GM12878 (cell line): ENCODE measurements around the gene PDGFD. TPM values are rescaled to one million over a fixed set of nuclear protein-coding genes. Genes with fewer than 3 reads are reported as not detected.

Experiments
- ATAC-seq: fragments of 200-7000 bp; cut with Tn5 transposase; 3 replicates; pipeline ENCODE4 v1.9.1; 2020; ENCODE audit warnings: mild to moderate bottlenecking, moderate library complexity
- BruUV-seq: library from RNA; stranded (reverse); fragments of 400-500 nt; replicated peaks from 2 replicates; lab custom pipeline; 2021; lab: Mats Ljungman, UMichigan
- CTCF ChIA-PET: fragments of 300-600 bp; sonication (Branson Sonifier 250); formaldehyde crosslinking; extraction: SDS; loops from one replicate; lab custom pipeline; 2021; ENCODE audit warnings: inconsistent platforms; lab: Yijun Ruan, JAX
- POLR2A ChIA-PET: fragments of 350-600 bp; formaldehyde crosslinking; extraction: SDS; loops from one replicate; lab custom pipeline; 2021; ENCODE audit warnings: inconsistent platforms; lab: Charles Lee
- RAD21 ChIA-PET: fragments of 300-600 bp; sonication (Branson Sonifier 250); formaldehyde crosslinking; loops from one replicate; lab custom pipeline; 2023; ENCODE audit warnings: antibody characterized with exemption; ENCODE audit not compliant: unreplicated experiment; lab: Charles Lee
- SMC1A ChIA-PET: fragments of 300-600 bp; sonication (Branson Sonifier 250); formaldehyde crosslinking; loops from one replicate; lab custom pipeline; 2023; ENCODE audit not compliant: unreplicated experiment, uncharacterized antibody; lab: Charles Lee
- DNase-seq: peaks from one replicate; pipeline ENCODE4 v3.0.0-alpha.2; 2011; ENCODE audit warnings: low read depth, low spot score
- FAIRE-seq: peaks from 3 replicates; lab custom pipeline; 2011; peaks lifted over from hg19 to GRCh38; lab: Jason Lieb, UNC
- H2AFZ ChIP-seq: 2 replicates; pipeline ENCODE4 v1.6.0; 2011; ENCODE audit warnings: low read depth, low read length, control low read depth; ENCODE audit not compliant: control insufficient read depth
- H3K27ac ChIP-seq: 2 replicates; pipeline ENCODE4 v1.5.1; 2011; ENCODE audit warnings: control low read depth; ENCODE audit not compliant: control insufficient read depth, insufficient read depth
- H3K27me3 ChIP-seq, 2 experiments: replicated peaks in 1 of 2; 2 replicates each; pipeline versions ENCODE4 v1.6.0 to v1.6.1; 2011; ENCODE audit warnings: low read length in 1 of 2; ENCODE audit not compliant: control insufficient read depth in 2 of 2, insufficient read depth in 2 of 2
- H3K36me3 ChIP-seq, 2 experiments: 2 replicates each; pipeline ENCODE4 v1.5.1; 2011; ENCODE audit warnings: low read length in 1 of 2; ENCODE audit not compliant: control insufficient read depth in 2 of 2, insufficient read depth in 2 of 2
- H3K4me1 ChIP-seq: 2 replicates; pipeline ENCODE4 v1.6.1; 2011; ENCODE audit warnings: mild to moderate bottlenecking, low read length, moderate library complexity, mixed read lengths; ENCODE audit not compliant: control insufficient read depth, insufficient read depth
- H3K4me2 ChIP-seq: 2 replicates; pipeline ENCODE4 v1.6.0; 2011; ENCODE audit warnings: control low read depth; ENCODE audit not compliant: control insufficient read depth, insufficient read depth
- H3K4me3 ChIP-seq: fragments of 200-600 bp; sonication (generic); 2 replicates; pipeline ENCODE4 v1.5.1; 2016
- H3K79me2 ChIP-seq: 2 replicates; pipeline ENCODE4 v1.6.0; 2011; ENCODE audit warnings: low read length; ENCODE audit not compliant: control insufficient read depth, insufficient read depth
- H3K9ac ChIP-seq: 2 replicates; pipeline ENCODE4 v1.8.0; 2011; ENCODE audit warnings: low read length, control low read depth, mixed read lengths; ENCODE audit not compliant: control insufficient read depth, insufficient read depth
- H3K9me3 ChIP-seq: replicated peaks from 3 replicates; pipeline ENCODE4 v1.5.1; 2011; ENCODE audit warnings: mild to moderate bottlenecking, low read length; ENCODE audit not compliant: control insufficient read depth, insufficient read depth
- H4K20me1 ChIP-seq: 2 replicates; pipeline ENCODE4 v1.6.0; 2011; ENCODE audit not compliant: control insufficient read depth, insufficient read depth
- ATF7 ChIP-seq: fragments of 450-650 bp; IDR thresholded peaks from 2 replicates; pipeline ENCODE4 v1.6.1; 2016; ENCODE audit warnings: low read depth, mild to moderate bottlenecking
- BHLHE40 ChIP-seq, 2 experiments: fragments of 450-650 bp in 1 of 2; IDR thresholded peaks; 2 replicates each; pipeline ENCODE4 v1.6.1; 2011 to 2017; ENCODE audit warnings: low read depth in 2 of 2, borderline replicate concordance in 1 of 2, improper control_type of control experiment in 1 of 2, low read length in 1 of 2, mild to moderate bottlenecking in 1 of 2
- CBX3 ChIP-seq: fragments of 200-600 bp; sonication (generic); IDR thresholded peaks from 2 replicates; pipeline ENCODE4 v1.6.1; 2016; ENCODE audit warnings: low read depth, borderline replicate concordance
- FOXM1 ChIP-seq: IDR thresholded peaks from 2 replicates; pipeline ENCODE4 v1.6.1; 2012; ENCODE audit warnings: low read depth, mild to moderate bottlenecking, inconsistent platforms, low read length, moderate library complexity
- IRF4 ChIP-seq: IDR thresholded peaks from 2 replicates; pipeline ENCODE4 v1.6.1; 2011; ENCODE audit warnings: low read depth, low read length
- KAT2A ChIP-seq: conservative IDR thresholded peaks from 2 replicates; pipeline ENCODE4 v1.6.1; 2011; ENCODE audit warnings: low read depth, low read length; ENCODE audit not compliant: control insufficient read depth
- MEF2A ChIP-seq: IDR thresholded peaks from 2 replicates; pipeline ENCODE4 v1.6.1; 2011; ENCODE audit warnings: low read depth, mild to moderate bottlenecking, low read length, moderate library complexity; ENCODE audit not compliant: insufficient read depth
- NFYA ChIP-seq: IDR thresholded peaks from 2 replicates; pipeline ENCODE4 v1.6.1; 2011; ENCODE audit warnings: low read depth, mild to moderate bottlenecking, low read length, improper control_type of control experiment, borderline replicate concordance
- PAX5 ChIP-seq: IDR thresholded peaks from 2 replicates; pipeline ENCODE4 v1.6.1; 2011; ENCODE audit warnings: low read depth, low read length, borderline replicate concordance
- POLR2A ChIP-seq: IDR thresholded peaks from 2 replicates; pipeline ENCODE4 v1.6.1; 2011; ENCODE audit warnings: low read depth, mild to moderate bottlenecking, low read length
- RB1 ChIP-seq: fragments of 450-650 bp; formaldehyde crosslinking; IDR thresholded peaks from 2 replicates; pipeline ENCODE4 v1.6.1; 2017; ENCODE audit warnings: mild to moderate bottlenecking, borderline replicate concordance
- RELB ChIP-seq: fragments of 450-650 bp; IDR thresholded peaks from 2 replicates; pipeline ENCODE4 v1.6.1; 2017; ENCODE audit warnings: low read depth, mild to moderate bottlenecking, moderate library complexity
- SMARCA5 ChIP-seq: fragments of 450-650 bp; IDR thresholded peaks from 2 replicates; pipeline ENCODE4 v1.6.1; 2017; ENCODE audit warnings: mild to moderate bottlenecking
- SMC3 ChIP-seq: IDR thresholded peaks from 2 replicates; pipeline ENCODE4 v1.6.1; 2011; ENCODE audit warnings: low read length, improper control_type of control experiment, borderline replicate concordance
- TCF3 ChIP-seq: IDR thresholded peaks from 2 replicates; pipeline ENCODE4 v1.6.1; 2012; ENCODE audit warnings: low read depth, mild to moderate bottlenecking, low read length, borderline replicate concordance; ENCODE audit not compliant: insufficient read depth
- WRNIP1 ChIP-seq: IDR thresholded peaks from 2 replicates; pipeline ENCODE4 v1.6.1; 2011; ENCODE audit warnings: low read depth, low read length, improper control_type of control experiment, borderline replicate concordance
- ZSCAN29 ChIP-seq: fragments of 450-650 bp; IDR thresholded peaks from 2 replicates; pipeline ENCODE4 v1.6.1; 2017; ENCODE audit warnings: mild to moderate bottlenecking, moderate library complexity
- ZZZ3 ChIP-seq: IDR thresholded peaks from 2 replicates; pipeline ENCODE4 v1.6.1; 2011; ENCODE audit warnings: low read depth; ENCODE audit not compliant: control insufficient read depth, insufficient read length
- WGBS: methylation state at CpG from one replicate; pipeline ENCODE4 v1.1.6; 2016; ENCODE audit warnings: low lambda C conversion rate; ENCODE audit not compliant: insufficient replicate concordance, insufficient coverage; ENCODE audit errors: missing lambda C conversion rate; 5-methylcytosine and 5-hydroxymethylcytosine counted together
- in situ Hi-C: fragments of 300-500 bp; cut with MboI; formaldehyde crosslinking; loops from 9 replicates; pipeline ENCODE4 v1.14.3; 2018; ENCODE audit warnings: mixed read lengths
- intact Hi-C: fragments of 100-400 bp; cut with micrococcal nuclease; formaldehyde crosslinking; loops from one replicate; pipeline ENCODE4 v1.14.2; 2022; ENCODE audit not compliant: unreplicated experiment
- polyA plus RNA-seq, 11 experiments: library from polyadenylated mRNA; depleted of rRNA in 4 of 11; unstranded in 6 of 11; stranded (reverse) in 5 of 11; fragments of >200 nt; fragmentation: Nextera tagmentation in 4 of 11; fragmentation: Illumina TruSeq in 1 of 11; extraction: Ambion mirVana in 4 of 11; extraction: Trizol in 1 of 11; gene quantifications; 1 replicate in 1 of 11; 2 replicates in 10 of 11; pipeline versions ENCODE4 v1.2.1 to v1.2.3, GENCODE V29; 2011 to 2016; ENCODE audit warnings: inconsistent platforms in 2 of 11, missing spikeins in 2 of 11, low read depth in 1 of 11
- total RNA-seq, 4 experiments: library from RNA; depleted of rRNA in 3 of 4; stranded (reverse); fragments of >200 nt in 3 of 4; fragmentation: Illumina TruSeq in 1 of 4; extraction: Trizol in 1 of 4; gene quantifications; 2 replicates each; pipeline versions ENCODE4 v1.2.1 to v1.2.3, GENCODE V29; 2013 to 2021
- TF ChIP-seq, protein P1 (sequence below): IDR thresholded peaks from 2 replicates; pipeline ENCODE4 v1.6.1; 2011; ENCODE audit warnings: low read depth, mild to moderate bottlenecking, low read length, moderate library complexity, borderline replicate concordance; ENCODE audit errors: extremely low read depth
- TF ChIP-seq, protein P2 (sequence below): IDR thresholded peaks from 2 replicates; pipeline ENCODE4 v1.6.1; 2011; ENCODE audit warnings: borderline replicate concordance, low read depth, mild to moderate bottlenecking, moderate library complexity, mixed read lengths, low read length; ENCODE audit not compliant: insufficient read depth; ENCODE audit errors: extremely low read length

The PDGFD gene
- total and polyA plus RNA-seq, 10 of the 15 experiments (the other 5 are each of a cell fraction or from before 2014, with no cell fraction given) = 0.05 to 0.13 TPM; not detected in 8

- Histone ChIP-seq H4K20me1 (no peaks in the 10 kb centered on the region), H3K9me3 (no peaks in the 10 kb centered on the region), H3K4me1 (no peaks in the 10 kb centered on the region), H3K79me2 (no peaks in the 10 kb centered on the region), H3K27me3 (no peaks in the 10 kb centered on the region), H3K4me3 (no peak overlapping the region), H3K9ac (no peak overlapping the region), H3K27ac (no peak overlapping the region), H2AFZ (no peak overlapping the region), H3K4me2 (no peak overlapping the region), H3K36me3 (no peaks in the 10 kb centered on the region)
- POLR2A ChIA-PET = no interaction called here
- in situ Hi-C loops = no loop called here
- intact Hi-C loops = no loop called here
- no TSS peak for BruUV-seq
- CTCF ChIA-PET = no interaction called here
- ATAC-seq = no peak
- no peak for FAIRE-seq
- DNase-seq = no peak
- WGBS = 2% methylated on average over 3 of the region's 3 CpGs
- SMC1A ChIA-PET = interaction anchor here (1.1 to 3.1 kb wide), 3 partner anchors 9 to 67 kb away, joined by 3 to 11 read pairs (median 3); no protein-coding TSS in a partner anchor
- RAD21 ChIA-PET = no interaction called here
- no peak for TF ChIP-seq RB1
- TF ChIP-seq ZZZ3 = no peak
- TF ChIP-seq PAX5 = no peak
- TF ChIP-seq MEF2A = no peak
- no peak for TF ChIP-seq KAT2A
- no peak for TF ChIP-seq RELB
- no peak for TF ChIP-seq POLR2A
- TF ChIP-seq BHLHE40 (IDR thresholded peaks at IDR 0.05; ENCODE audit: borderline replicate concordance in 1 of 2, low read depth in 2 of 2, low read length in 1 of 2) = no peak
- no peak for TF ChIP-seq ATF7
- no peak for TF ChIP-seq SMARCA5
- TF ChIP-seq FOXM1 = no peak
- no peak for TF ChIP-seq ZSCAN29
- TF ChIP-seq CBX3 = no peak
- TF ChIP-seq, protein P1, sequence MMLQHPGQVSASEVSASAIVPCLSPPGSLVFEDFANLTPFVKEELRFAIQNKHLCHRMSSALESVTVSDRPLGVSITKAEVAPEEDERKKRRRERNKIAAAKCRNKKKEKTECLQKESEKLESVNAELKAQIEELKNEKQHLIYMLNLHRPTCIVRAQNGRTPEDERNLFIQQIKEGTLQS = no peak
- no peak for TF ChIP-seq SMC3
- TF ChIP-seq, protein P2, sequence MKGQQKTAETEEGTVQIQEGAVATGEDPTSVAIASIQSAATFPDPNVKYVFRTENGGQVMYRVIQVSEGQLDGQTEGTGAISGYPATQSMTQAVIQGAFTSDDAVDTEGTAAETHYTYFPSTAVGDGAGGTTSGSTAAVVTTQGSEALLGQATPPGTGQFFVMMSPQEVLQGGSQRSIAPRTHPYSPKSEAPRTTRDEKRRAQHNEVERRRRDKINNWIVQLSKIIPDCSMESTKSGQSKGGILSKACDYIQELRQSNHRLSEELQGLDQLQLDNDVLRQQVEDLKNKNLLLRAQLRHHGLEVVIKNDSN = no peak
- no peak for TF ChIP-seq TCF3
- TF ChIP-seq NFYA = no peak
- no peak for TF ChIP-seq WRNIP1
- TF ChIP-seq IRF4 = no peak
These were observed 73.2 kb downstream of the PDGFD start for GRCh38 chr11:104090767-104091166.
